ENCODE results near the gene CNPY4. TPM values are rescaled to one million over a fixed set of nuclear protein-coding genes. Genes with fewer than 3 reads are reported as not detected.
A peak's percentile ranks its signal among the peaks of the same experiment; 100 is the strongest.
"Not testable (repeated sequence)": the region's sequence is repeated elsewhere in the genome, so short reads cannot be mapped to it uniquely, and the experiment has no call there.

CNPY4 gene
- total RNA-seq, 2 experiments from 2014 or later = 20.9 to 26.7 TPM

GRCh38 chr7:100141555-100141949, 22.1 kb downstream of the CNPY4 start:
- Histone ChIP-seq H3K4me1 (ENCODE audit: insufficient read depth, low read length, poor library complexity, severe bottlenecking) (peaks cover 38% of the 10 kb centered on the region), H3K9me3 (ENCODE audit: low read length) (no peaks in the 10 kb centered on the region), H2AFZ (ENCODE audit: low read length) (peak overlapping the region; percentile 72), H3K36me3 (ENCODE audit: insufficient read depth, low read length) (no peaks in the 10 kb centered on the region), H3K27ac (ENCODE audit: low read depth, low read length, poor library complexity, severe bottlenecking) (no peak overlapping the region), H3K79me2 (ENCODE audit: insufficient read depth, low read depth, low read length) (no peaks in the 10 kb centered on the region), H3K9me2 (ENCODE audit: insufficient read depth, low read length) (no peaks in the 10 kb centered on the region), H3K4me3 (ENCODE audit: low read depth, low read length, poor library complexity, severe bottlenecking) (no peak overlapping the region), H3K4me2 (ENCODE audit: low read length) (peak overlapping the region; percentile 8; the same call in 1 of the 2 replicates), H4K20me1 (ENCODE audit: insufficient read depth, low read length) (no peaks in the 10 kb centered on the region)
- DNase-seq (ENCODE audit: low spot score) = no peak
- CTCF ChIA-PET (ENCODE audit: unreplicated experiment) = no interaction called here
- BruUV-seq (replicated peaks) = no TSS peak
- intact Hi-C loops (cut with micrococcal nuclease; ENCODE audit: unreplicated experiment) = no loop called here
- POLR2A ChIA-PET = interaction anchor here (1.0 to 1.8 kb wide), 5 partner anchors 13 to 61 kb away, joined by 3 to 7 read pairs (median 4); partner anchors contain the start of genes AP4M1 and MCM7
- TF ChIP-seq CTCF (conservative IDR thresholded peaks at IDR 0.05; ENCODE audit: low read length) = no peak
- TF ChIP-seq EZH2phosphoT487 (IDR thresholded peaks at IDR 0.05; ENCODE audit: borderline replicate concordance, low read depth, low read length) = no peak

- TF ChIP-seq CTCF (conservative IDR thresholded peaks at IDR 0.05; ENCODE audit: low read length) (no peak), EZH2phosphoT487 (IDR thresholded peaks at IDR 0.05; ENCODE audit: borderline replicate concordance, low read depth, low read length) (no peak)
- H3K79me2 ChIP-seq (ENCODE audit: insufficient read depth, low read depth, low read length) = no peaks in the 10 kb centered on the region
- no peaks in the 10 kb centered on the region for H4K20me1 ChIP-seq (ENCODE audit: insufficient read depth, low read length)
- H3K9me2 ChIP-seq (ENCODE audit: insufficient read depth, low read length) = no peaks in the 10 kb centered on the region
- no peak overlapping the region; the same call in 1 of the 2 replicates for H2AFZ ChIP-seq (ENCODE audit: low read length)
- ChIA-PET CTCF (ENCODE audit: unreplicated experiment) (no interaction called here), POLR2A (interaction anchor here (0.7 to 1.3 kb wide), 6 partner anchors 14 to 243 kb away, joined by 3 to 7 read pairs (median 3); partner anchors contain the start of genes AP4M1 and MCM7)
- DNase-seq (ENCODE audit: low spot score) = no peak
- peaks cover 35% of the 10 kb centered on the region for H3K4me1 ChIP-seq (ENCODE audit: insufficient read depth, low read length, poor library complexity, severe bottlenecking)
- H3K4me2 ChIP-seq (ENCODE audit: low read length) = no peak overlapping the region
- BruUV-seq (replicated peaks) = no TSS peak
- H3K4me3 ChIP-seq (ENCODE audit: low read depth, low read length, poor library complexity, severe bottlenecking) = no peak overlapping the region
- H3K36me3 ChIP-seq (ENCODE audit: insufficient read depth, low read length) = no peaks in the 10 kb centered on the region
- no peaks in the 10 kb centered on the region for H3K9me3 ChIP-seq (ENCODE audit: low read length)
- no peak overlapping the region for H3K27ac ChIP-seq (ENCODE audit: low read depth, low read length, poor library complexity, severe bottlenecking)
- intact Hi-C loops (cut with micrococcal nuclease; ENCODE audit: unreplicated experiment) = no loop called here
Observed at GRCh38 chr7:100142461-100142860, 23.0 kb downstream of the CNPY4 start.

- BruUV-seq (replicated peaks); DNase-seq (ENCODE audit: low spot score); CTCF ChIA-PET (ENCODE audit: unreplicated experiment); H3K36me3 ChIP-seq (ENCODE audit: insufficient read depth, low read length); H4K20me1 ChIP-seq (ENCODE audit: insufficient read depth, low read length); H3K4me2 ChIP-seq (ENCODE audit: low read length); H3K27ac ChIP-seq (ENCODE audit: low read depth, low read length, poor library complexity, severe bottlenecking); H2AFZ ChIP-seq (ENCODE audit: low read length); H3K9me2 ChIP-seq (ENCODE audit: insufficient read depth, low read length); H3K9me3 ChIP-seq (ENCODE audit: low read length); H3K4me3 ChIP-seq (ENCODE audit: low read depth, low read length, poor library complexity, severe bottlenecking): not testable (repeated sequence)
- POLR2A ChIA-PET = interaction anchor here (0.6 to 3.4 kb wide), 2 partner anchors 8 to 22 kb away, joined by 4 to 34 read pairs; partner anchors contain the start of gene GAL3ST4
- Histone ChIP-seq H3K4me1 (ENCODE audit: insufficient read depth, low read length, poor library complexity, severe bottlenecking) (peaks cover 34% of the 10 kb centered on the region), H3K79me2 (ENCODE audit: insufficient read depth, low read depth, low read length) (peaks cover 20% of the 10 kb centered on the region)
- intact Hi-C loops (cut with micrococcal nuclease; ENCODE audit: unreplicated experiment) = loop anchor here (5.0 kb wide), 1 partner anchor 76 kb away; no protein-coding TSS in a partner anchor
Observed at GRCh38 chr7:100146350-100146749, 26.9 kb downstream of the CNPY4 start.

Data from OCI-LY7 (cell line).